ENCODE results near the gene GRAMD1B.
"Not testable (repeated sequence)": the region's sequence is repeated elsewhere in the genome, so short reads cannot be mapped to it uniquely, and the experiment has no call there.

Gene GRAMD1B

DNA sequence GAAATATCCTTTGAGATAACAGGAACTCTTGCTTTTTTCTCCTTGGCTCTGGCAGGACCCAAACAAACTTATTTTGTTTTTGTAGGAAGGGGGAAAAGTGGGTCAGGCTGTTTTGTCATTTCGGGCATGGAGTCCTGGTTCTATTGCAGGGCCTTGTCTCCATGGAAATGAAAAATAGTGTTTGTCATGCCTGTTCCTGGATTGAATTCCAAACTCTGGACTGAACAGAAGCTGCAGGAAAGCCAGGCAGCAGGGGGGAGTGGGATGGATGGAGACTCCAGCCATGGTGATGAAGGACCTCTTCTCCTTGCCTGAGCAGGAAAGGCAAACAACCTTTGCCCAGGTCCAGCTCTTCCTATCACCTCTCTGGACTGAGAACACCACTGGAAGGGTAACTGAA is 137.4 kb downstream of the GRAMD1B start:
- no peak for DNase-seq (ENCODE audit: low read depth in 2 of 2)

DNA sequence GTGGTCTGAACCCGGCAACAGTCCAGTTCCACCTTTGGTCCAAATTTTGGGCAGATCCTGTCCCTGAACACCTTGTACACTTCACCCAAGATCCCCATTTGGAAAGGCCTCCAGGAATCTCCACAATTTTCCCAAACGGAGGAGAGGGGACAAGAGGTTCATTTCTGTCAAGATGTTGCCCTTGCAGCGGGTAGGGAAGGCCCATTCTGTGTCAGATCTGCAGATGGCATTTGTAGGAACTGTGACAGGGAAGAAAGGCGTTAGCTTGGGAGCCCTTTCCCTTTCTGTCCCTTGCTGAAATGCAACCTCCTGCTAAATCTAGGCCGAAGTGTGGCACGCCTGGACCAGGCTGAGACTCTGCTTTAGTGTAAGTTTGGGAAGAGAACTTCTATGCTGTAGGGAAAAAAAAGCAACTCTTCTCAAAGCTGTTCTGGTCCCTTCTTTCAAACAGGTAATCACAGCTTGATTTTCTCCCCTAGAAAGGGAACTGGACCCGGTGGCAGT is 138.3 kb downstream of the GRAMD1B start:
- no peak for DNase-seq (ENCODE audit: low read depth in 2 of 2)

DNA sequence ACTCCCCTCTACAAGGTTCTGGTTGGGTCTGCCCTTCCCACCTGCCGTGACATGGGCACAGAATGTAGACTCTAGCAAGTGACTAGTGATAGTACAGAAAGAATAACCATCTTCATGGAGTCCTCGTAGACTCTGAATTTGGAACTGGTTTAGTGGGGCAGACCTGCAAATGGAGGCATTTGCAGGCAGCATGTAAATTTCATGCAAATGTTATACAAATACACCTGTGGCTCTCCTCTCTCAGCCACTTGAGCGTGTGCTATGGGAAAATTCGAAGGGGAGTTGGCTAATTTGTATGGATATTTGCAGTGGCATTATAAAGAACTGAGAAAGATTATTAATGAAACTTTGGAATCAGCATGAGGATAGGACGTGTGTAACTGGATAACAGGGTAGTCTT is 139.3 kb downstream of the GRAMD1B start:
- no peak for DNase-seq (ENCODE audit: low read depth in 2 of 2)

DNA sequence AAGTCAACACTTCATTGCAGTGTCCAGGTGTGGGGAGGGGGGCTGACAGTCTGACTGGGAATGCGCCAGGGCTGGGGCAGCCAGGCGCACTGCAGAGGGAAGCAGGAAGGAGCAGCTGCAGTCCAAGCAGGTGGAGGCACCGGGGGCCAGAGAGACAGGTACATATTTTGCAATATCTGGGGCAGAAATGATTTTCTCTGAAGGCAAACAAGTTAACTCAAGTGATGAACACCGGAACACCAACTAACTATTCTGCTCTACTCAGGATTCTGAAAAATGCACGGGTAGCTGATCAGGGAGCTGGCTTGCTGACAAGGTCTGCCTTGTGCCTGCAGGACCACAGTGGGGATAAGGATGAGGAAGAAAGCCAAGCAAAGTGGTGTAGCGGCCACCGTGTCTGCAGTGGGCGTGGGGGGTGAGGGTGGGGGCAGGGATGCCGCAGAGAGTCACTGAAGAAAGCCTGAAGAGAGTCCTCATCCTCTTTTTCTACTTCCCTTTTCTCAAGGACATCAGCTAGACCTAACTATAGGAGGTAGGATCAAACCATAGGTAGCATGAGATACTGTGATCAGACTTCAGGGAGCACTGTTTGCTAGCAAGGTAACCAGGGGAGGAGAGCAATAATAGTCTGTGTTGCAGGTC is 141.0 kb downstream of the GRAMD1B start:
- DNase-seq (ENCODE audit: low read depth in 2 of 2) = no peak

DNA sequence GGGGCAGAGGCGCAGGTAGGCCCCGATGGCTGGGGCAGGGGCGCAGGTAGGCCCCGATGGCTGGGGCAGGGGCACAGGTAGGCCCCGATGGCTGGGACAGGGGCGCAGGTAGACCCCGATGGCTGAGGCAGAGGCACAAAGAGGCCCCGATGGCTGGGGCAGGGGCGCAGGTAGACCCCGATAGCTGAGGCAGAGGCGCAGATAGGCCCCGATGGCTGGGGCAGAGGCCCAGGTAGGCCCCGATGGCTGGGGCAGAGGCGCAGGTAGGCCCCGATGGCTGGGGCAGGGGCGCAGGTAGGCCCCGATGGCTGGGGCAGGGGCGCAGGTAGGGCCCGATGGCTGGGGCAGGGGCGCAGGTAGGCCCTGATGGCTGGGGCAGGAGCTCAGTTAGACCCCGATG is 142.7 kb downstream of the GRAMD1B start:
- not testable (repeated sequence) for DNase-seq (ENCODE audit: low read depth in 2 of 2)

DNA sequence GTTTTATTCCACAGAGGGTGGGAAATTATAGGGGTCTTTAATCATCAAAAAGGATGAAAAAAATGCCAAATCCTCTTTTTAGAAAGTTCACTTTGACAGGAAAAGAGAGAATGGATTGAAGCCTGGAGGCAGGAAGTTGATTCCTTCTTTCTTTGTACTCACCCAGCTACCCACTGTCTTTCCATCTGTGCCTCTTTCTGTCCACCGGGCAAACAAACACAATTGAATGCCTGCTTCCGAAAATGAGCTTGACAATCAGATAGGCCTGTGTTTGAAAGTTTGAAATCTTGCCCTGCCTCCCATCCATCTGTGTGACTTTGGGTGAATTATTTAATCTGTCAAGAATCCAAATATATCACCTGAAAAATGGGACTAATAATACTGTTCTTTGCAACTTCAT is 143.2 kb downstream of the GRAMD1B start:
- no peak for DNase-seq (ENCODE audit: low read depth in 2 of 2)

DNA sequence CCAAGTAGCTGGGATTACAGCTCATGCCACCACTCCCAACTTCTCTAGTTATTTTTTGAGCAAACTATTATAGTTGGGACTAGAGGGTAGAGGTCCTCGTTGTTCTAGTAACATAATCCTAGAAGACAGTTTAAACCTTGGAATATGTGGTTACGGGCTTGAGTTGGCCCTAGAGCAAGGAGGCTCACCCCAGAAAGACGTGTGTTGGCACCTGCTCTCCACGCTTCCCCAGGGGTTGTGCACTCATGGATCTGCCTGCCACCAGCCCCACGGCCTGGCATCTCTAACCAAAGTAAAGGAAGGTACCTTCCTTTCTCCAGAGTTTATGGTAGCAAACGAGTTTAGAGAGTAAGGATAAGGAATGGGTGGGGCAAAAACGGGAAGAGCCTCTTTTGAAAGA is 145.4 kb downstream of the GRAMD1B start:
- DNase-seq (ENCODE audit: low read depth in 2 of 2) = no peak

DNA sequence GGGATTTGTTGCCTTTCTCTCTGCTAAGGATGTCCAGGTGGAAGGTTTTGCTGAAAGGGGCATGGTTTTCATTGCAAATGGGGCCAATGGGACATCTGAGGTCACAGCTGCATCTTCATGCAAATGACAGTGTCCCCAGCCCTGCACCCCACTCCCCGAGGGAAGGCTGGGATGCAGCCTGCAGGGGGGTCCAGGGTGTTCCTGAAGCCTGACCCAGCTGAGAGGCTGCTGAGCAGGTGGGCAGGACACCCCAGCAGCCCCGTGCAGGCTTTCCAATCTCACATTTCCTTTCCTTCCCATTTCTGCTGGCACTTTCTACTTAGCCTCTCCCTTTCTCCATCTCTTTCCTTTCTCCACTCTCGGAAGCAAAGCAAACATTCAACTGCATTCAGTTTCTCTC is 146.0 kb downstream of the GRAMD1B start:
- DNase-seq (ENCODE audit: low read depth in 2 of 2) = no peak

DNA sequence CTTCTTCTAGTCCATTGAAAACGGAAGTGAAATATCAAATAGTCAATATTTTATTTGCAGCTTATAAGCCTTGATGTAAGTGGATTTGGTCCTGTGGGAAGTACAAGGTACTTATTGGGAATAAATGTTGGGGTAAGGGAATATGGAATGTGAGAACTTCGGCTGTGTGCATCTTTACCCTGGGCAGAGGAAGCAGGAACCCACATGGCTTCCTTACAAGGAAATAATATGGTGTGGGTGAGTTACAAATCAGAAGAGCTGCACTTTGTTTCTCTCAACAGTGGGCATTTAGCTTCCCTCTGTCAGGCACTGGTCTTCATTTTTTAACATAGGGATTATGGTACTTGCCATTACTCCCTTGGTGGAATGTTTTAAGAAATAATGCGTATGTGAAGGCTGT is 146.4 kb downstream of the GRAMD1B start:
- no peak for DNase-seq (ENCODE audit: low read depth in 2 of 2)

DNA sequence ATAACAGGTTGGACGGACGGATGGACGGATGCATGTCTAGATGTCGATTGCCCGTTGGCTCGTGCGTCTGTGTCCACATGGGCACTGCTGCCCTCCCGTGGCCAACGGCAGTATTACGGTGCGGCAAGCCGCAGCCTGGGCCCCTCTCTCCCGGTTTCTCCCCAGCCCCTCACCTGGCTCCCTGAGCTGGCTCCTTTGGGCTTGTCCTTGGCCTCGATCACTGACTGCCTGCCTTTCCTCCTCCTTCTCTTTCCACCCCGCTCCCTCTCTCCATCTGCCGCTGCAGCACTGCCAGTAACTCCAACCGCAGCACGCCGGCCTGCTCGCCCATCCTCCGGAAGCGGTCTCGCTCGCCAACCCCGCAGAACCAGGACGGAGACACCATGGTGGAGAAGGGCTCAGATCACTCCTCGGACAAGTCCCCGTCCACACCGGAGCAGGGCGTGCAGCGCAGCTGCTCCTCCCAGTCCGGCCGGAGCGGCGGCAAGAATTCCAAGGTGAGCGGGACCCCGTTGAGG is 147.1 kb downstream of the GRAMD1B start:
- DNase-seq (ENCODE audit: low read depth in 2 of 2) = peak; percentile 55 to 64

DNA sequence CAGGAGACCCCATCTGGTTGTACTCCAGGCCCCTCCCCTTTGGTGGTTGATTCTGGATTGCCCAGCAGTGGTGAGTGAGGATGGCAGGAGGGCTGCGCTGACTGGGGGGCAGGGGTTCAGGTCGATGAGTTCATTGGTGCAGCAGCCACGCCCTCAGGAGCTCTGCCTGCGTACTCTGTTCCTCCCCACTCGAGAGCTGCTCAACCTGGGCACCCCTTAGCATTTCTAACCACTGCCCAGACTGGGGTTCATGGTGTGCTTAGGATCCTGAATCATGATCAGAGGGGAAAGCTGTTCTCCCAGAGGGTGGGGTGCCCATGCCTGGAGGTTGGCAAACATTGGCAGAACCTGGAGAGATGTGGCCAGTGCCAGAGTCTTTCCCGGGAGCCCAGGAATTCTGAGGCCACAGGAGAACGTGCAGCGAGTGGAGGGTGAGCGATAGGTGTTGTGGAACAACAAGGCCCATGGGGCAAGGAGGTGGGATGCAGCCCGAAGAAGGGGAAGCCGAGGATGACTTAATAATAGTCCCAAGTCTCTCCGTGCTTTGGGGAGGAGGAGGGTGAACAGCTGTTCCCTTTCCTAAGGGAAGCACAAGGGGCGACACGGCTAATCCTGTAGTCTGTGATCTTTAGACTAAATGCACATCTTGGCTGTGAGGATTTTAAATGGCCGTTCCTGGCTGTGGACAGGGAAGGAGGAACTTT is 148.9 kb downstream of the GRAMD1B start:
- DNase-seq (ENCODE audit: low read depth in 2 of 2) = no peak

DNA sequence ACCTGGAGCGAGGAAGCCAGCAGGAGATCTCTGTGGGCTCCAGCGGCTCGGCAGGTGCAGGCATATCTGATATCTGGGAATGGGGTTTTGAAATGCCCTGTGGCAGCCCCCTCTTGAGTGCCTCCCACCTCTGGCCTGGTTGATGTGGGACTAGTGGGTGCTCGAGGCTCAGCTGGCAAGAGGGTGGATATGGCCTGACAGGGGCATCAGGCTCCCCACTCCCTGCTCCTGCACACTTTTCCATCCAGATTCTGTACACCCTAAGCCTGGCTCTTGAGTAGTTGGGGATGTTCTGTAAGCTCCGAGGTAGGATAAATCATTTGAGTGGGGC is 149.4 kb downstream of the GRAMD1B start:
- no peak for DNase-seq (ENCODE audit: low read depth in 2 of 2)

DNA sequence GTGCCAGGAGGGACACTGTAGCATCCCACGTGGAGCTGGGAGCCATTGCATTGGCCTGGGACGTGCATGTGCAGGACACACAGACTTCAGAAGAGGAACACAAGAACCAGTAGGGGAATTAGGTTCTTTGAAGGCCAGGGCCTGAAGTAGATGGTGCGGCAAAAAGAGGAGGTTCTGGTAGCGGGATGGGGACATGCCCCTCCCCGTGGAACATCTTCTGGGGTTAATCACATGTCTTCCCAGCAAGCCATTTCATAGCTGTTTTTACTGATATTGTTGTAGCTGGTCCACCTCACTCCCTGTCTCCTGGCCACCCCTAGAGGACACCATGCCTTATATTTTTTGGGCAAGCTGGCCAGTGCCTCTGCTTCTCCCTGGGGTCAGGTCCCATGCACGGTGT is 150.1 kb downstream of the GRAMD1B start:
- DNase-seq (ENCODE audit: low read depth in 2 of 2) = no peak

DNA sequence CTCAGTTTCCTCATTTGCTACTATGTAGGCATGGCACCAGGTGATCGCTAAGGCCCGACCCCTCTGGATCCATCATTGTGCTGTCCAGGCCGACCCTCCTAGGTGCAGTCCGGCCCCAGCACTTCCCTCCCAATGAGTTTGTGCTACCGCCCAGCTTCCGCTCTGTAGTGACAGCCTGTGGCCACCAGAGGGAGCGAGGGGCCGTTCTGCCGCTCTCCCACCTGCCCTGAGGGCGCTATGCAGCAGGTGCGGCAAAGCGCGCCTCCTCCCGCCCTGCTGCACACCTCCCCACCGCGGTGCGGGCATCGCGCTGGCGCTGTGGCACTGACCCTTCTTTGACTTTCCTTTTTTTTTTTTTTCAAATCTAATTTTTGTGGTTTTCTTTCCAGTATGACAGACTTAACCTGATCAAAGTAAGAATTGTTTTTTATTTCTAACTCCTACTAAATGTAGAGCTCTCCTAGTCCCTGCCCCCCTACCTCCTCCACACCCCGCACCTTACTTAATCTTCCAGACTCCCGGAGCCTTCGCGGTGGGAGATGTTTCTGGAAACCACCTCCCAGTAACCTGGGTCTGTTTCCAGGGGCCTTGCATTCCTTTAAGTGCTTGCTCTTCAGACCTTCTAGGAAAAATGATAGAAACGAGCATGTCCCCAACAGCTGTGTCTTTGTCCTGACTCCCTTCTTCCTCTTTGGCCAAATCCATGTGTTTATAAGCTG is 150.6 kb downstream of the GRAMD1B start:
- DNase-seq (ENCODE audit: low read depth in 2 of 2) = peak; percentile 41 to 57

DNA sequence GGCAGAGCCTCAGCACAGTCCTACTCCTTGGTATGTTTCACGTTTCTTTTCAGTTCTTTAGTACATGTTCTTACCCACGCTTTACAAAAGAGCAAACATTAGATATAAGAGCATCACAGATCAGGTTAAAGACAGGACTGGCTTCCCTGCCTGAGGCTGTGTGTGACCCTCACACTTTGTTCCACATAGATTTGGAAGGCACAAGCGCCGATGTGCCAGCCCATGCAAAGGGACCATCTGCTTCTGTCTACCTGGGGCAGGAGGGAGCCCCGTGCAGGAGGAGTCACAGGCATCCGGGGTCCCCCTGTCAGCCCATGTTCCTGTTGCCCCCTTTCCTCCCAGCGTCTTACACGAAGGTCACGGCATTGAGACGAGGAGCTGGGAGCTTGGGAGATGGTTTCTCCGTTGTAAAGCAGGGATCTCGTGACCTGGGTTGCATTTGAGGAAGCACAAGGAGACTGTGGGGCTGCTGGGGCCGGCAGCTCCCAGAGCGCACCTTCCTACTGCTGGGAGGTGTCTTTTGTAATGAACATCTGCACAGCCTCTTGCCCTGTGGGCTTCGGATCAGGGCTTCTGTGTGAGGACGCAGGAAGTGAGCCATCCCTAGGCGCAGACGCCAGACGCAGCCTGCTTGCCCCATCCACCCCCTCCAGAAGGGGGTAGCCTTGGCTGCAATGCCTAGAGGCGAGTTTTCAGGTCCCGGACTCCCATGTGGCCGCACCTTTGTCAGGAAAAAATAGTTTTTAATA is 151.8 kb downstream of the GRAMD1B start:
- DNase-seq (ENCODE audit: low read depth in 2 of 2) = no peak

DNA sequence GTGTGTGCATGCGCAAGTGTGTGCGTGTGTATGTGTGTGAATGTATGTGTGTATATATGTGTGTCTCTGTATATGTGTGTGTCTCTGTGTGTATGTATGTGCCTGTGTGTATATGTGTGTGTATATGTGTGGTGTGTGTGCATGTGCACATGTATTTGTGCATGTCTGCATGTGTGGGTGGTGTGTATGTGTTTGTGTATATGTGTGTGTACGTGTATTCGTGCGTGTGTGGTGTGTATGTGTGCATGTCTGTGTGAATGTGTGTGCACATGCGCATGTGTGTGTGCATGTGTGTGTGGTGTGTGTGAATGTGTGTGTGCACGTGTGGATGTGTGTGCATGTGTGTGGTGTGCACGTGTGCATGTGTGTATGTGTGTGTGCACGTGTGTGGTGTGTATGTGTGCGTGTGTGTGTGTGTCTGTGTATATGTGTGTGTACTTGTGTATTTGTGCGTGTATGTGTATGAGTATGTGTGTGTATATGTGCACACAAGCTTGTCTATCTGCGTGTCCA is 153.0 kb downstream of the GRAMD1B start:
- no peak for DNase-seq (ENCODE audit: low read depth in 2 of 2)

DNA sequence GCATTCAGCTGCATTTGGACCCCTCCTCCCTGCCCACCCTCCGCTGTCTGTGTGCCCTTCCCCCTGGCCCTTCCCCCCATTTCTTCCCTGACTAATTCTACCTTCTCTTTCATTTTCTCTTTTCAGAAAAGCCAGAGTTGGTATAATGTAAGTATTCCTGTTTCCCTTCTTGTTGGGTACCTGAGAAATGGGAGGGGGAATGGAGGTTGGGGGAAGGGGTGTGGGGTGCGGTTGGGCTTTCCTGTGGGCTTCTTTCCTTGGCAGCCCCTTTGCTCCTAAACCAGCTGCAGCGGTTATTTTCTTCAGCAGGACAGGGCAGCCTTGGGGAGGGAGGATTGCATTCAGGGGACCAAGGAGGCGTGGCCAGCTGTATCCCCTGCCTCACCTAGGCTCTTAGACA is 154.1 kb downstream of the GRAMD1B start:
- DNase-seq (ENCODE audit: low read depth in 2 of 2) = no peak

DNA sequence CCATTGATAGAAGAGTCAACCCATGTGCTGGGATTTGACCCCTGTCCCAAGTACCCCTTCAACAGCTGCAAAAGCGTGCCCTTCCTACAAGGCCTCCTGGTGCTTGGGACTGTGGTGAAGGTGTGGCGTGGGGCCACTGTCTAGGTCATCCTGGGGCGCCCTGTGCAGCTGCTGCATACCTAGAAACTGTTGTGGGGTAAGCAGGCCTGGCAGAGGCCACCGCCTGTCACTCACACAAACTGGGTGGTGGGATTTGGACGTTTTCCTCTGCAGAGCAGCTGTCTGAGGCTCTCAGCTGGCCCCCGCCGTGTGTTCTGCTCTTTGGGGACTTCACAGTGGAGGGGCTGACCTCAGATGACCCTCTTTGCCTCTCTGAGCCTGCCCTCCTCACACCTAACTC is 154.7 kb downstream of the GRAMD1B start:
- no peak for DNase-seq (ENCODE audit: low read depth in 2 of 2)

DNA sequence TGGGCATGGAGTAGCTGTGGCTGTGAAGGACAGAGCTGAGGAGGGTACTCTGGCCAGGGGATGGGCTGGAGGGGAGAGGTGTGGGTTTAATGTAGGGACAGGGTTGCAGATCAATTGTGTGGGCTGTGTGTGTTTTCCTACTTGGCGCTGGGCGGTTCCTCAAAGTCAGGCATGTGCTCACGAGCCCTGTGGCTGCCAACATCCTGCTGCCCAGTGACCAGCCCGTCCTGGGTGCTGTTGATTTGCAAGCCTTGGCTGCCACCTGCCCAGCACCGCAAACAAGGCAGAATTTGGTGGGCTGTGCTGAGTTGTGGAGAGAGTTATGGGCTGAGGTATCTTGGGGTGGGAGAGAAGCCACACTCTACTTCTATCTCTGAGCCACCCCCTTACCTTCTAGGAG is 155.1 kb downstream of the GRAMD1B start:
- no peak for DNase-seq (ENCODE audit: low read depth in 2 of 2)

DNA sequence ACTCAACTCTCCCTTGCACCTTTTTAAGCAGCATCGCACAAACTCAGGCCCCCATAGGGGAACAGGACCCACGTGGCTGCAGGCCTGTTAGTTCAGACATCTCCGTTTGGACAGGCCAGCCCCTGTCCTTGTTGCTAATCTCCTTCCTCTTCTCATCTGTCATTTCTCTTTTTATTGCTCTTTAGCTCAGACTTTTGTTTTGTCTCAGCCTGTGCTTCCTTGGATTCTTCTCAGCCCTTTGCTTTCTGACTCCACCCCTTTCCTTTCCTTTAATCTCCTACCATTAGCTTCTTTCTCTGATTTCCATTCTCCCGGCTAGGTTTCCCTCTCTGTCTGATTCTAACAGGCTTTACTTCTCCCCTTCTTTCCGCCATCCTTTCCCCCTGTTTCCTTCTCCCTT is 155.6 kb downstream of the GRAMD1B start:
- no peak for DNase-seq (ENCODE audit: low read depth in 2 of 2)

DNA sequence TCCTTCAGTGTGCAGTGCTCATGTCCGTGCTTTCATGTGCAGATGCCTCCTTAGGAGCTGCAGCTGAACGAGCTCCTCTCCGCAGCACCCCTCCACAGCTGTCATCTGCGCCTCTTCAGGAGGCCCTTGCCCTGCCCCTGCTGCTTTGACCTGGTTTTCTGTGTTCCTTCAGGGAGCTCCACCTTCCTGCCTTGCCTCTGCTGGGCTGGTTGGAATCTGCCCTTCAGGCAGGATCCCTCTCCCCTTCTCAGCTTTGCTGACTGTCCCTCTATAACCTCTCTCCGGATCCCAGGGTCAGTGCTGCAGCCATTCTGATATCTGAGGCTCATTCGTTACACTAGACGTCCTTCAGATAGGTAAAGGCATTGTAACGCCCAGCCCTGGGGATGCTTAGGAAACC is 156.5 kb downstream of the GRAMD1B start:
- no peak for DNase-seq (ENCODE audit: low read depth in 2 of 2)

DNA sequence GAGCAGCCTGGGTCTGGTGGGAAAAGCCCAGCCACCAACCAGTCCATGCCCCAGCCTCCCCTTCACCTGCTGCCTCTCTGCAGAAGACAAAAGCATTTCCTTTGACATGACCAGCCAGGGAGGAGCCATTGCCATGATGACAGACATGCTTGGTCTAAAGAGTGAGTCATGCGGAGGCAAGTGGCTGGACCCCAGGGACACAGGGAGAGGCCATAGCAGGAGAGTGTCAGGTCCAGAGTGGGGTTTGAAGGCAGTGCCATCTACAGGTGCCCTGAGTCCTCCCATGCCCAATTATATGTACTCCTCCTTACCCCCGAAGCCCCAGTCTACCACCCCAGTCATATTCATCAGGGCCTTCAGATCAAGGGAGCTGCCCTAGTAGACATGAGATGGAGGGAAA is 157.0 kb downstream of the GRAMD1B start:
- DNase-seq (ENCODE audit: low read depth in 2 of 2) = no peak
